Kidney capillary endothelial cell (primary cell): ENCODE data around the gene BAG1.

ENCODE experiments used
- DNase-seq: peaks from one replicate; pipeline ENCODE4 v3.0.0-alpha.2; 2018; ENCODE audit warnings: low spot score

Gene BAG1

GRCh38 chr9:33210006-33210715 lies 54.3 kb downstream of the BAG1 start:
- no peak for DNase-seq

- DNase-seq = no peak
These were observed 55.1 kb downstream of the BAG1 start for GRCh38 chr9:33209394-33209793.

DNA sequence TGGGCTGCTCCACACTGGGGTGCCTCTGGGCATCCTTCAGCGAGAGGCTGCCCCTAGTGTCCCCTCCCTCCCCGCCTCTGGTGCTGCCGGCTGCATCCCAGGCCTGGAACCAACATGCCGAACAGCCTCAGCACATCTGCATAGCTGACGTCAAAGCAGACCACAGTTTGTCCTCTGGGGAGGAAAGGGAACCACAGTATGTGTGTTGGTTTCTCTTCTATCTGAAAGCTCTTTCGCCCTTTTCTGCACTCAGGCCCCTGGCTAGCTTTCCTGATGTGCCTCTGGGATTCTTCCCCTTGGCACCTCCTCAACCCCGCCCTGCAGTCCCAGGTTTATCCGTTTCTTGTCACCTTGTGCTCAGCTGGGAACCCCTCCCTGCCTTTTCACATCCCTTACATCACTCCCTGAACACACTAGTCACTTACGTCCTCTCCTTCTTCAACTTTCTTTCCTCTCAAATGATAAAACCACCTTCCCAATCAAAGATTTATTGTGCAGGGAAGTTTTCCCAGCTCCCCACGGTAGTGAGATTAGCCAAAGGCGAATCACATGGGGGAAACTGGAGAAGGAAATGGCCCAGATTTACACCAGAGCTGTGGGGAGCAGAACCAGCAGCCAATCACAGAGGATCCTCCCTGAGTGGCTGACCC lies 61.8 kb downstream of the BAG1 start:
- DNase-seq = no peak
